Measurements from ENCODE around the gene SNX19.

DNA sequence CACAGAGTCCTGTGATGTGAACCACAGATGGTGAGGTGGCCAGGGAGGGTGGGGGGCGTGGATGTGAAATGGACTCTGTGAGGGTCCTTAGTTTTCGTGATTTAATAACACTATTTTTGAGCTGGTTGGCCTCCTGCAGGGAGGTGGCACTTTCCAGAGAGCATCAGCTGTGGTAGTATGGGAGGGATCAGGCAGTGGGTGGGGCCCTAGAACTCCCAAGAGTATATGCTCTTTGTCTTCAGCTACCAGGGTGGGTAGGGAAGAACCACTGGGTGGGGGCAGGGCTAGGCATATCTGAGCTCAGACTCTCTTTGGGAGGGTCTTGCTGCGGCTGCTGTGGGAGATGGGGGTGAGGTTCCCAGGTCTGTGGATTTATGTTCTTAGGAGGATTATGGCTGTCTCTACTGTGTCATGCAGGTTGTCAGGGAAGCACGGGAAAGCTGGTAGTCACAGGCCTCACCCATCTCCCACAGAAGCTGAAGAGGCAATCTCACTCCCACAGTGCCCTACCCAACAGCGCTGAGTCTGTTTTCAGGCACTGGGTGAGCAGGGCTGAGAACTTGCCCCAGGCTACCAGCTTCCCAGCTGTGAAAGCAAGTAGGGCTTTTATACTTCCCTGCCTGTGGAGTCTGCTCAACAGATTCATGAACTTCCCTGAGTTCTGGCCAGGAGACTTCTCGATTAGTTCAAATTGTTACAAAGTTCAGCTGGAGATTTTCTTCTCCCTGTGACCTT is 47.9 kb upstream of the SNX19 start:
- TF ChIP-seq POLR2AphosphoS5 (IDR thresholded peaks at IDR 0.05; ENCODE audit: borderline replicate concordance, low read depth, low read length) (no peak), EZH2 (IDR thresholded peaks at IDR 0.05) (no peak)
